ENCODE results near the gene KRTAP19-8. TPM values are rescaled to one million over a fixed set of nuclear protein-coding genes. Genes with fewer than 3 reads are reported as not detected.

Gene KRTAP19-8
- total RNA-seq, 2 donors from 2014 or later: not detected

DNA sequence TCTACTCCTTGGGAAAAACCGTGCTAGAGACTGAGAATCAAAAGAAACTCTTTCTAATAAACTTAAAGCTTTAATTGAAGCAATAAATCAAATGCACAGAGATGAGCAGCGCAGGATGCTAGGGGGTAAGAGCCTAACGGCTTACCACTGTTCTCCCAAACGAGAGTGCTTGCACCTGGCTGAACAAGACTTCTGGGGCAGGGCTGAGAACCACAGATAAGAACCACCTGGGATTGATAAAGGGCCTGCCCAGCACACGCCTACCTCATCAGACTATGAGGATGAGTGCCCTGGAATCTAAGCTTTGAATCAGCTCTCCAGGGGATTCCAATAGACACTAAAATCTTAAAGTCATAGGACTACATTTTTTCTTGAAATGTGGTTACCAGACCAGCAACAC is 43.3 kb downstream of the KRTAP19-8 start:
- H3K27ac Mint-ChIP-seq: no peak overlapping the region

GRCh38 chr21:30990514-30991262 is 47.6 kb downstream of the KRTAP19-8 start:
- H3K27ac ChIP-seq (ENCODE audit: low read depth, low read length): no peak overlapping the region
- Mint-ChIP-seq H3K4me1 (peaks cover 5% of the 10 kb centered on the region), H3K27me3 (ENCODE audit: insufficient read depth) (no peaks in the 10 kb centered on the region), H3K27ac (no peak overlapping the region), H3K9me3 (no peaks in the 10 kb centered on the region), H3K4me3 (no peak overlapping the region), H3K36me3 (ENCODE audit: low read depth) (no peaks in the 10 kb centered on the region)
- TF ChIP-seq CTCF (conservative IDR thresholded peaks at IDR 0.05): peak; percentile 38
- peaks cover 2% of the 10 kb centered on the region for H3K4me1 ChIP-seq (ENCODE audit: control insufficient read depth, insufficient read depth, low read length)
- DNase-seq: peak; percentile 46
- no peaks in the 10 kb centered on the region for H3K9me3 ChIP-seq (ENCODE audit: control insufficient read depth, low read length)
- no peaks in the 10 kb centered on the region for H3K27me3 ChIP-seq (ENCODE audit: control insufficient read depth, insufficient read depth, low read length, poor library complexity, severe bottlenecking)
- WGBS, 2 experiments (ENCODE audit: insufficient coverage in 1 of 2, insufficient read length in 1 of 2): 87 to 100% methylated on average over 1 to 5 of the region's 5 CpGs
- H3K9ac ChIP-seq (ENCODE audit: extremely low read depth, low read length, poor library complexity, severe bottlenecking): no peak overlapping the region
- H3K36me3 ChIP-seq (ENCODE audit: control insufficient read depth, insufficient read depth, low read length): no peaks in the 10 kb centered on the region
- H3K4me3 ChIP-seq (ENCODE audit: low read length): no peak overlapping the region

More for the DNA sequence above, 43.3 kb downstream of the KRTAP19-8 start:
- Histone ChIP-seq H3K36me3 (ENCODE audit: control insufficient read depth, insufficient read depth, low read length) (no peaks in the 10 kb centered on the region), H3K27me3 (ENCODE audit: control insufficient read depth, insufficient read depth, low read length, poor library complexity, severe bottlenecking) (no peaks in the 10 kb centered on the region), H3K4me1 (ENCODE audit: control insufficient read depth, insufficient read depth, low read length) (peaks cover 8% of the 10 kb centered on the region), H3K4me3 (ENCODE audit: low read length) (no peak overlapping the region), H3K9ac (ENCODE audit: extremely low read depth, low read length, poor library complexity, severe bottlenecking) (no peak overlapping the region), H3K9me3 (ENCODE audit: control insufficient read depth, low read length) (no peaks in the 10 kb centered on the region), H3K27ac (ENCODE audit: low read depth, low read length) (no peak overlapping the region)
- no peaks in the 10 kb centered on the region for H3K27me3 Mint-ChIP-seq (ENCODE audit: insufficient read depth)
- no peak overlapping the region for H3K4me3 Mint-ChIP-seq
- no peaks in the 10 kb centered on the region for H3K9me3 Mint-ChIP-seq
- TF ChIP-seq CTCF (conservative IDR thresholded peaks at IDR 0.05): no peak
- H3K4me1 Mint-ChIP-seq: peaks cover 10% of the 10 kb centered on the region
- H3K36me3 Mint-ChIP-seq (ENCODE audit: low read depth): no peaks in the 10 kb centered on the region
- WGBS, 2 experiments (ENCODE audit: insufficient coverage in 1 of 2, insufficient read length in 1 of 2): 79 to 90% methylated on average over 5 of the region's 5 CpGs
- peak; percentile 49 for DNase-seq

GRCh38 chr21:30988706-30989105 is 49.6 kb downstream of the KRTAP19-8 start:
- Mint-ChIP-seq H3K4me1 (peaks cover 2% of the 10 kb centered on the region), H3K4me3 (no peak overlapping the region), H3K36me3 (ENCODE audit: low read depth) (no peaks in the 10 kb centered on the region), H3K9me3 (no peaks in the 10 kb centered on the region), H3K27me3 (ENCODE audit: insufficient read depth) (no peaks in the 10 kb centered on the region), H3K27ac (no peak overlapping the region)
- no peak for DNase-seq
- H3K36me3 ChIP-seq (ENCODE audit: control insufficient read depth, insufficient read depth, low read length): no peaks in the 10 kb centered on the region
- H3K27ac ChIP-seq (ENCODE audit: low read depth, low read length): no peak overlapping the region
- no peak for TF ChIP-seq CTCF (conservative IDR thresholded peaks at IDR 0.05)
- WGBS, 2 experiments (ENCODE audit: insufficient coverage in 1 of 2, insufficient read length in 1 of 2): 92 to 100% methylated on average over 1 of the region's 1 CpG
- no peaks in the 10 kb centered on the region for H3K4me1 ChIP-seq (ENCODE audit: control insufficient read depth, insufficient read depth, low read length)
- H3K27me3 ChIP-seq (ENCODE audit: control insufficient read depth, insufficient read depth, low read length, poor library complexity, severe bottlenecking): no peaks in the 10 kb centered on the region
- no peaks in the 10 kb centered on the region for H3K9me3 ChIP-seq (ENCODE audit: control insufficient read depth, low read length)
- H3K4me3 ChIP-seq (ENCODE audit: low read length): no peak overlapping the region
- H3K9ac ChIP-seq (ENCODE audit: extremely low read depth, low read length, poor library complexity, severe bottlenecking): no peak overlapping the region

Other genes with a start within 250 kb of the KRTAP19-8 start
- gene KRTAP8-1, start 225.2 kb downstream of the KRTAP19-8 start, total RNA-seq: not detected
- not detected for gene KRTAP7-1, start 208.7 kb downstream of the KRTAP19-8 start, total RNA-seq
- not detected for gene KRTAP11-1, start 156.9 kb downstream of the KRTAP19-8 start, total RNA-seq